ENCODE results near the gene TSPAN4.

GRCh38 chr11:825366-826226 lies 17.1 kb upstream of the TSPAN4 start:
- TF ChIP-seq ZNF335 (tag by site-specific recombination; conservative IDR thresholded peaks at IDR 0.05) = no peak
- TF ChIP-seq ZNF544 (tag by site-specific recombination; IDR thresholded peaks at IDR 0.05) = no peak
- TF ChIP-seq ZSCAN5A (tag by site-specific recombination; IDR thresholded peaks at IDR 0.05) = no peak
- TF ChIP-seq ZNF274 (IDR thresholded peaks at IDR 0.05; ENCODE audit: low read length) = no peak
- TF ChIP-seq ZNF274 (tag by site-specific recombination; IDR thresholded peaks at IDR 0.05; ENCODE audit: borderline replicate concordance) = no peak
- no peak for TF ChIP-seq MYNN (tag by site-specific recombination; IDR thresholded peaks at IDR 0.05; ENCODE audit: borderline replicate concordance)
- TF ChIP-seq CTCF (tag by site-specific recombination; IDR thresholded peaks at IDR 0.05) = no peak
- TF ChIP-seq ZBTB49 (tag by site-specific recombination; IDR thresholded peaks at IDR 0.05; ENCODE audit: low read depth) = no peak
- TF ChIP-seq REPIN1 (tag by site-specific recombination; IDR thresholded peaks at IDR 0.05; ENCODE audit: low read depth) = no peak
- no peak for TF ChIP-seq ZNF37A (tag by site-specific recombination; IDR thresholded peaks at IDR 0.05)

Data from HEK293 (cell line).